K562 (cell line): ENCODE results near the gene TXLNB. TPM values are rescaled to one million over a fixed set of nuclear protein-coding genes. Genes with fewer than 3 reads are reported as not detected.

Experiments used
- HMBOX1 ChIP-seq: sonication (generic); IDR thresholded peaks from 2 replicates; pipeline ENCODE4 v1.6.1; 2016
- HNRNPLL ChIP-seq: fragments of 200-400 bp; formaldehyde crosslinking; IDR thresholded peaks from 2 replicates; pipeline ENCODE4 v1.6.1; 2017; ENCODE audit warnings: low read length, low read depth, mild to moderate bottlenecking; ENCODE audit not compliant: poor library complexity, severe bottlenecking
- KHSRP ChIP-seq: fragments of 450-650 bp; IDR thresholded peaks from 2 replicates; pipeline ENCODE4 v1.6.1; 2017
- MCM7 ChIP-seq, 2 experiments: fragments of 450-650 bp; IDR thresholded peaks; 2 replicates each; pipeline ENCODE4 v1.6.1; 2016 to 2018
- NR2C1 ChIP-seq, 2 experiments: fragments of 450-650 bp; IDR thresholded peaks; 2 replicates each; pipeline ENCODE4 v1.6.1; 2017; ENCODE audit warnings: mild to moderate bottlenecking in 2 of 2, antibody characterized with exemption in 1 of 2, inconsistent platforms in 1 of 2, missing compliant biosample characterization in 1 of 2, missing genetic modification characterization in 1 of 2
- PATZ1 ChIP-seq: fragments of 250-450 bp; sonication (Bioruptor Pico); IDR thresholded peaks from 2 replicates; pipeline ENCODE4 v1.5.0; 2020; ENCODE audit warnings: mild to moderate bottlenecking, borderline replicate concordance
- RFX7 ChIP-seq: fragments of 250-450 bp; sonication (Bioruptor Pico); IDR thresholded peaks from 2 replicates; pipeline ENCODE4 v1.5.1; 2021; ENCODE audit warnings: mild to moderate bottlenecking
- YY1 ChIP-seq, 3 experiments: IDR thresholded peaks; 2 replicates each; pipeline ENCODE4 v1.6.1; 2011; ENCODE audit warnings: low read length in 2 of 3, mild to moderate bottlenecking in 2 of 3, moderate library complexity in 2 of 3, borderline replicate concordance in 1 of 3, control low read depth in 1 of 3, low read depth in 1 of 3; ENCODE audit not compliant: insufficient read depth in 3 of 3, insufficient replicate concordance in 2 of 3, control insufficient read depth in 1 of 3, insufficient read length in 1 of 3; ENCODE audit errors: extremely low read depth in 1 of 3
- ZEB2 ChIP-seq: fragments of 450-650 bp; IDR thresholded peaks from 2 replicates; pipeline ENCODE4 v1.6.1; 2016
- ZNF384 ChIP-seq: IDR thresholded peaks from 2 replicates; pipeline ENCODE4 v1.6.1; 2012; ENCODE audit warnings: low read depth, low read length, improper control_type of control experiment
- ZNF407 ChIP-seq: fragments of 450-650 bp; IDR thresholded peaks from 2 replicates; pipeline ENCODE4 v1.6.1; 2016; ENCODE audit warnings: low read depth
- polyA plus RNA-seq, 8 experiments: library from polyadenylated mRNA; depleted of rRNA in 4 of 8; stranded (reverse) in 5 of 8; unstranded in 3 of 8; fragments of >200 nt; fragmentation: Nextera tagmentation in 2 of 8; fragmentation: Illumina TruSeq in 1 of 8; extraction: Ambion mirVana in 2 of 8; extraction: Trizol in 1 of 8; gene quantifications; 2 replicates each; pipeline versions ENCODE4 v1.2.1 to v1.2.3, GENCODE V29; 2011 to 2014; ENCODE audit warnings: inconsistent platforms in 1 of 8, missing spikeins in 1 of 8
- total RNA-seq, 7 experiments: library from RNA; depleted of rRNA in 6 of 7; stranded (reverse); fragments of >200 nt in 6 of 7; fragmentation: Illumina TruSeq in 2 of 7; extraction: Trizol in 2 of 7; gene quantifications; 2 replicates each; pipeline versions ENCODE4 v1.2.1 to v1.2.3, GENCODE V29; 2011 to 2021; ENCODE audit warnings: low replicate concordance in 1 of 7

TXLNB gene
- total and polyA plus RNA-seq, 9 of the 15 experiments (the other 6 are each of a cell fraction or from before 2014, with no cell fraction given): not detected

- no peak for TF ChIP-seq ZNF407
- no peak for TF ChIP-seq PATZ1 (CRISPR knock-in tag)
- no peak for TF ChIP-seq RFX7
- no peak for TF ChIP-seq HNRNPLL
- TF ChIP-seq MCM7 (IDR thresholded peaks at IDR 0.05): no peak
- no peak for TF ChIP-seq ZNF384
- TF ChIP-seq ZEB2: no peak
- no peak for TF ChIP-seq NR2C1 (IDR thresholded peaks at IDR 0.05)
- no peak for TF ChIP-seq NR2C1 (tag; IDR thresholded peaks at IDR 0.05)
- no peak for TF ChIP-seq KHSRP
- no peak for TF ChIP-seq HMBOX1
- TF ChIP-seq YY1 (IDR thresholded peaks at IDR 0.05; ENCODE audit: borderline replicate concordance in 1 of 3, control insufficient read depth in 1 of 3, extremely low read depth in 1 of 3, insufficient read depth in 3 of 3, insufficient read length in 1 of 3, insufficient replicate concordance in 2 of 3, low read depth in 1 of 3, low read length in 2 of 3): no peak
- TF ChIP-seq, all 486 proteins: peak for 0
Measured at GRCh38 chr6:139257821-139258398, 33.9 kb downstream of the TXLNB start (continued).
